ENCODE results near the gene GRAMD2B.

- TF ChIP-seq MAX (IDR thresholded peaks at IDR 0.05) (no peak), CEBPB (IDR thresholded peaks at IDR 0.05; ENCODE audit: low read depth) (no peak), ZBTB33 (IDR thresholded peaks at IDR 0.05; ENCODE audit: extremely low read depth, insufficient replicate concordance, low read length) (no peak), POLR2A (IDR thresholded peaks at IDR 0.05; ENCODE audit: borderline replicate concordance, extremely low read depth, insufficient read depth, insufficient read length) (no peak), ZFX (IDR thresholded peaks at IDR 0.05) (no peak), RAD21 (IDR thresholded peaks at IDR 0.05; ENCODE audit: low read depth) (no peak)
- TF ChIP-seq, protein P1, sequence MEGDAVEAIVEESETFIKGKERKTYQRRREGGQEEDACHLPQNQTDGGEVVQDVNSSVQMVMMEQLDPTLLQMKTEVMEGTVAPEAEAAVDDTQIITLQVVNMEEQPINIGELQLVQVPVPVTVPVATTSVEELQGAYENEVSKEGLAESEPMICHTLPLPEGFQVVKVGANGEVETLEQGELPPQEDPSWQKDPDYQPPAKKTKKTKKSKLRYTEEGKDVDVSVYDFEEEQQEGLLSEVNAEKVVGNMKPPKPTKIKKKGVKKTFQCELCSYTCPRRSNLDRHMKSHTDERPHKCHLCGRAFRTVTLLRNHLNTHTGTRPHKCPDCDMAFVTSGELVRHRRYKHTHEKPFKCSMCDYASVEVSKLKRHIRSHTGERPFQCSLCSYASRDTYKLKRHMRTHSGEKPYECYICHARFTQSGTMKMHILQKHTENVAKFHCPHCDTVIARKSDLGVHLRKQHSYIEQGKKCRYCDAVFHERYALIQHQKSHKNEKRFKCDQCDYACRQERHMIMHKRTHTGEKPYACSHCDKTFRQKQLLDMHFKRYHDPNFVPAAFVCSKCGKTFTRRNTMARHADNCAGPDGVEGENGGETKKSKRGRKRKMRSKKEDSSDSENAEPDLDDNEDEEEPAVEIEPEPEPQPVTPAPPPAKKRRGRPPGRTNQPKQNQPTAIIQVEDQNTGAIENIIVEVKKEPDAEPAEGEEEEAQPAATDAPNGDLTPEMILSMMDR (IDR thresholded peaks at IDR 0.05 in 2 of 3, conservative IDR thresholded peaks at IDR 0.05 in 1 of 3; ENCODE audit: borderline replicate concordance in 1 of 3, insufficient read depth in 1 of 3, low read depth in 2 of 3, low read length in 2 of 3) = no peak
Measured at GRCh38 chr5:126514131-126514557, 90.9 kb downstream of the GRAMD2B start.
